ENCODE results near the gene OR1Q1.

GRCh38 chr9:122579874-122580273 lies 34.7 kb upstream of the OR1Q1 start:
- TF ChIP-seq MLX (CRISPR knock-in tag; IDR thresholded peaks at IDR 0.05), result no peak
- no peak for TF ChIP-seq CTCF (IDR thresholded peaks at IDR 0.05)

Data from WTC11 (cell line).